GM23338 (cell line): ENCODE results near the gene FAM81A. TPM values are rescaled to one million over a fixed set of nuclear protein-coding genes. Genes with fewer than 3 reads are reported as not detected.

ENCODE experiments used
- ATAC-seq: fragments of 200-7000 bp; cut with Tn5 transposase; 3 replicates; pipeline ENCODE4 v1.9.1; 2020
- DNase-seq: peaks from one replicate; pipeline ENCODE4 v3.0.0-alpha.2; 2015; ENCODE audit warnings: low spot score
- H2AFZ ChIP-seq: fragments of 200-600 bp; sonication (generic); 2 replicates; pipeline ENCODE4 v1.8.0; 2016; ENCODE audit warnings: antibody characterized with exemption, mild to moderate bottlenecking, moderate library complexity
- H3F3A ChIP-seq: fragments of 200-600 bp; sonication (generic); replicated peaks from 2 replicates; pipeline ENCODE4 v1.8.0; 2017; ENCODE audit warnings: antibody characterized with exemption, mixed run types, low read depth
- H3K27ac ChIP-seq: fragments of 200-600 bp; sonication (generic); 2 replicates; pipeline ENCODE4 v1.6.1; 2016; ENCODE audit warnings: low read depth
- H3K27me3 ChIP-seq: fragments of 200-600 bp; sonication (generic); 2 replicates; pipeline ENCODE4 v1.8.0; 2016; ENCODE audit warnings: mild to moderate bottlenecking, mixed run types, moderate library complexity; ENCODE audit not compliant: insufficient read depth
- H3K36me3 ChIP-seq: fragments of 200-600 bp; sonication (generic); 2 replicates; pipeline ENCODE4 v1.8.0; 2016; ENCODE audit warnings: mild to moderate bottlenecking; ENCODE audit not compliant: insufficient read depth
- H3K4me1 ChIP-seq: fragments of 200-600 bp; sonication (generic); 2 replicates; pipeline ENCODE4 v1.8.0; 2016; ENCODE audit warnings: mild to moderate bottlenecking, moderate library complexity; ENCODE audit not compliant: insufficient read depth
- H3K4me2 ChIP-seq: fragments of 200-600 bp; sonication (generic); 2 replicates; pipeline ENCODE4 v1.7.1; 2017; ENCODE audit warnings: mixed run types
- H3K4me3 ChIP-seq: fragments of 200-600 bp; sonication (generic); 2 replicates; pipeline ENCODE4 v1.6.1; 2016; ENCODE audit warnings: mixed run types
- H3K79me2 ChIP-seq: fragments of 200-600 bp; sonication (generic); replicated peaks from 2 replicates; pipeline ENCODE4 v1.8.0; 2017; ENCODE audit warnings: mild to moderate bottlenecking; ENCODE audit not compliant: insufficient read depth
- H3K9me2 ChIP-seq: fragments of 200-600 bp; sonication (generic); 2 replicates; pipeline ENCODE4 v1.8.0; 2017; ENCODE audit not compliant: insufficient read depth
- H4K20me1 ChIP-seq: fragments of 200-600 bp; sonication (generic); replicated peaks from 2 replicates; pipeline ENCODE4 v1.8.0; 2017; ENCODE audit warnings: mild to moderate bottlenecking; ENCODE audit not compliant: insufficient read depth
- H3K27ac Mint-ChIP-seq: 2 replicates; pipeline ENCODE4 v1.8.0; 2020; ENCODE audit warnings: inconsistent platforms, mild to moderate bottlenecking, moderate library complexity, mixed read lengths
- H3K27me3 Mint-ChIP-seq: 3 replicates; pipeline ENCODE4 v1.8.0; 2022; ENCODE audit warnings: low read depth, mild to moderate bottlenecking, moderate library complexity, mixed read lengths, inconsistent platforms; ENCODE audit not compliant: insufficient read depth, poor library complexity
- H3K36me3 Mint-ChIP-seq: 3 replicates; pipeline ENCODE4 v1.8.0; 2021; ENCODE audit warnings: low read depth, mild to moderate bottlenecking, inconsistent platforms, moderate library complexity, mixed read lengths
- H3K4me1 Mint-ChIP-seq: 3 replicates; pipeline ENCODE4 v1.8.0; 2020; ENCODE audit warnings: mild to moderate bottlenecking, inconsistent platforms, mixed read lengths
- H3K4me3 Mint-ChIP-seq: 3 replicates; pipeline ENCODE4 v1.8.0; 2021; ENCODE audit warnings: moderate library complexity, mild to moderate bottlenecking, inconsistent platforms, mixed read lengths
- H3K9me3 Mint-ChIP-seq: 3 replicates; pipeline ENCODE4 v1.8.0; 2020; ENCODE audit warnings: moderate library complexity, mild to moderate bottlenecking, inconsistent platforms, mixed read lengths
- CREB1 ChIP-seq: fragments of 250-450 bp; sonication (Bioruptor Pico); IDR thresholded peaks from 2 replicates; pipeline ENCODE4 v1.5.0; 2020; ENCODE audit warnings: low read depth, mild to moderate bottlenecking, moderate library complexity
- EZH2phosphoT487 ChIP-seq: fragments of 200-600 bp; sonication (generic); IDR thresholded peaks from one replicate; pipeline ENCODE4 v1.8.1; 2018; ENCODE audit warnings: antibody characterized with exemption; ENCODE audit not compliant: unreplicated experiment
- REST ChIP-seq: IDR thresholded peaks from one replicate; pipeline ENCODE4 v1.6.1; 2018; ENCODE audit warnings: antibody characterized with exemption; ENCODE audit not compliant: unreplicated experiment
- polyA plus RNA-seq: library from polyadenylated mRNA; unstranded; fragments of >200 nt; fragmentation: Nextera tagmentation; extraction: Ambion mirVana; gene quantifications from 2 replicates; pipeline ENCODE4 v1.2.1, GENCODE V29; 2016
- total RNA-seq: library from RNA; depleted of rRNA; stranded (reverse); fragments of >200 nt; shearing (Covaris generic); gene quantifications from 2 replicates; pipeline ENCODE4 v1.2.3, GENCODE V29; 2014
- TF ChIP-seq, protein P1 (sequence below): fragments of 250-450 bp; sonication (Bioruptor Pico); IDR thresholded peaks from 2 replicates; pipeline ENCODE4 v1.5.0; 2020; ENCODE audit warnings: mild to moderate bottlenecking, moderate library complexity
- TF ChIP-seq, protein P2 (sequence below), 2 experiments: fragments of 200-600 bp in 1 of 2; sonication (generic) in 1 of 2; conservative IDR thresholded peaks; 2 replicates each; pipeline versions ENCODE4 v1.5.1 to v1.6.1; 2016 to 2017; ENCODE audit warnings: antibody characterized with exemption in 2 of 2, low read depth in 2 of 2, mild to moderate bottlenecking in 2 of 2, moderate library complexity in 1 of 2

FAM81A gene
- total and polyA plus RNA-seq, 2 experiments from 2014 or later = 0.73 to 4.1 TPM

DNA sequence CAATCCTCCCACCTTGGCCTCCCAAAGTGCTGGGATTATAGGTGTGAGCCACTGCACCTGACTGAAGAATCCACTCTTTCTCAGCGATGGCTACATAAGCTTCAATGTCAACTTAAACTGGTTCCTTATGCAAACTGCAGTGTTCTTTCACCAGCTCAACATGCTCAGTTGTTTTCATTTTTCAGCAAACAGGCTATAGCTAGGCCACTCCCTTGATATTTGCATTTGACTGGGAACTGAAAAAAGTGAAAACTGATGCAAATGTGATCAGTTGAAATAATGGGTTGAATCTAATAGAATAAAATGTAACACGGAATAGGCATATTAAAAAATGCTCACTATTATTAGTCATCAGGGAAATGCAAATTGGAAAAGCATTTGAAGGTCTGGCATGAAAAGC lies 99.4 kb downstream of the FAM81A start (continued):
- TF ChIP-seq, protein P1, sequence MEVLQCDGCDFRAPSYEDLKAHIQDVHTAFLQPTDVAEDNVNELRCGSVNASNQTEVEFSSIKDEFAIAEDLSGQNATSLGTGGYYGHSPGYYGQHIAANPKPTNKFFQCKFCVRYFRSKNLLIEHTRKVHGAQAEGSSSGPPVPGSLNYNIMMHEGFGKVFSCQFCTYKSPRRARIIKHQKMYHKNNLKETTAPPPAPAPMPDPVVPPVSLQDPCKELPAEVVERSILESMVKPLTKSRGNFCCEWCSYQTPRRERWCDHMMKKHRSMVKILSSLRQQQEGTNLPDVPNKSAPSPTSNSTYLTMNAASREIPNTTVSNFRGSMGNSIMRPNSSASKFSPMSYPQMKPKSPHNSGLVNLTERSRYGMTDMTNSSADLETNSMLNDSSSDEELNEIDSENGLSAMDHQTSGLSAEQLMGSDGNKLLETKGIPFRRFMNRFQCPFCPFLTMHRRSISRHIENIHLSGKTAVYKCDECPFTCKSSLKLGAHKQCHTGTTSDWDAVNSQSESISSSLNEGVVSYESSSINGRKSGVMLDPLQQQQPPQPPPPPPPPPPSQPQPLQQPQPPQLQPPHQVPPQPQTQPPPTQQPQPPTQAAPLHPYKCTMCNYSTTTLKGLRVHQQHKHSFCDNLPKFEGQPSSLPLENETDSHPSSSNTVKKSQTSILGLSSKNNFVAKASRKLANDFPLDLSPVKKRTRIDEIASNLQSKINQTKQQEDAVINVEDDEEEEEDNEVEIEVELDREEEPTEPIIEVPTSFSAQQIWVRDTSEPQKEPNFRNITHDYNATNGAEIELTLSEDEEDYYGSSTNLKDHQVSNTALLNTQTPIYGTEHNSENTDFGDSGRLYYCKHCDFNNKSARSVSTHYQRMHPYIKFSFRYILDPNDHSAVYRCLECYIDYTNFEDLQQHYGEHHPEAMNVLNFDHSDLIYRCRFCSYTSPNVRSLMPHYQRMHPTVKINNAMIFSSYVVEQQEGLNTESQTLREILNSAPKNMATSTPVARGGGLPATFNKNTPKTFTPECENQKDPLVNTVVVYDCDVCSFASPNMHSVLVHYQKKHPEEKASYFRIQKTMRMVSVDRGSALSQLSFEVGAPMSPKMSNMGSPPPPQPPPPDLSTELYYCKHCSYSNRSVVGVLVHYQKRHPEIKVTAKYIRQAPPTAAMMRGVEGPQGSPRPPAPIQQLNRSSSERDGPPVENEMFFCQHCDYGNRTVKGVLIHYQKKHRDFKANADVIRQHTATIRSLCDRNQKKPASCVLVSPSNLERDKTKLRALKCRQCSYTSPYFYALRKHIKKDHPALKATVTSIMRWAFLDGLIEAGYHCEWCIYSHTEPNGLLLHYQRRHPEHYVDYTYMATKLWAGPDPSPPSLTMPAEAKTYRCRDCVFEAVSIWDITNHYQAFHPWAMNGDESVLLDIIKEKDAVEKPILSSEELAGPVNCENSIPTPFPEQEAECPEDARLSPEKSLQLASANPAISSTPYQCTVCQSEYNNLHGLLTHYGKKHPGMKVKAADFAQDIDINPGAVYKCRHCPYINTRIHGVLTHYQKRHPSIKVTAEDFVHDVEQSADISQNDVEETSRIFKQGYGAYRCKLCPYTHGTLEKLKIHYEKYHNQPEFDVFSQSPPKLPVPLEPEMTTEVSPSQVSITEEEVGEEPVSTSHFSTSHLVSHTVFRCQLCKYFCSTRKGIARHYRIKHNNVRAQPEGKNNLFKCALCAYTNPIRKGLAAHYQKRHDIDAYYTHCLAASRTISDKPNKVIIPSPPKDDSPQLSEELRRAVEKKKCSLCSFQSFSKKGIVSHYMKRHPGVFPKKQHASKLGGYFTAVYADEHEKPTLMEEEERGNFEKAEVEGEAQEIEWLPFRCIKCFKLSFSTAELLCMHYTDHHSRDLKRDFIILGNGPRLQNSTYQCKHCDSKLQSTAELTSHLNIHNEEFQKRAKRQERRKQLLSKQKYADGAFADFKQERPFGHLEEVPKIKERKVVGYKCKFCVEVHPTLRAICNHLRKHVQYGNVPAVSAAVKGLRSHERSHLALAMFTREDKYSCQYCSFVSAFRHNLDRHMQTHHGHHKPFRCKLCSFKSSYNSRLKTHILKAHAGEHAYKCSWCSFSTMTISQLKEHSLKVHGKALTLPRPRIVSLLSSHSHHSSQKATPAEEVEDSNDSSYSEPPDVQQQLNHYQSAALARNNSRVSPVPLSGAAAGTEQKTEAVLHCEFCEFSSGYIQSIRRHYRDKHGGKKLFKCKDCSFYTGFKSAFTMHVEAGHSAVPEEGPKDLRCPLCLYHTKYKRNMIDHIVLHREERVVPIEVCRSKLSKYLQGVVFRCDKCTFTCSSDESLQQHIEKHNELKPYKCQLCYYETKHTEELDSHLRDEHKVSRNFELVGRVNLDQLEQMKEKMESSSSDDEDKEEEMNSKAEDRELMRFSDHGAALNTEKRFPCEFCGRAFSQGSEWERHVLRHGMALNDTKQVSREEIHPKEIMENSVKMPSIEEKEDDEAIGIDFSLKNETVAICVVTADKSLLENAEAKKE = no peak
- TF ChIP-seq REST = no peak
- TF ChIP-seq, protein P2, sequence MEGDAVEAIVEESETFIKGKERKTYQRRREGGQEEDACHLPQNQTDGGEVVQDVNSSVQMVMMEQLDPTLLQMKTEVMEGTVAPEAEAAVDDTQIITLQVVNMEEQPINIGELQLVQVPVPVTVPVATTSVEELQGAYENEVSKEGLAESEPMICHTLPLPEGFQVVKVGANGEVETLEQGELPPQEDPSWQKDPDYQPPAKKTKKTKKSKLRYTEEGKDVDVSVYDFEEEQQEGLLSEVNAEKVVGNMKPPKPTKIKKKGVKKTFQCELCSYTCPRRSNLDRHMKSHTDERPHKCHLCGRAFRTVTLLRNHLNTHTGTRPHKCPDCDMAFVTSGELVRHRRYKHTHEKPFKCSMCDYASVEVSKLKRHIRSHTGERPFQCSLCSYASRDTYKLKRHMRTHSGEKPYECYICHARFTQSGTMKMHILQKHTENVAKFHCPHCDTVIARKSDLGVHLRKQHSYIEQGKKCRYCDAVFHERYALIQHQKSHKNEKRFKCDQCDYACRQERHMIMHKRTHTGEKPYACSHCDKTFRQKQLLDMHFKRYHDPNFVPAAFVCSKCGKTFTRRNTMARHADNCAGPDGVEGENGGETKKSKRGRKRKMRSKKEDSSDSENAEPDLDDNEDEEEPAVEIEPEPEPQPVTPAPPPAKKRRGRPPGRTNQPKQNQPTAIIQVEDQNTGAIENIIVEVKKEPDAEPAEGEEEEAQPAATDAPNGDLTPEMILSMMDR (conservative IDR thresholded peaks at IDR 0.05; ENCODE audit: low read depth in 2 of 2) = no peak

DNA sequence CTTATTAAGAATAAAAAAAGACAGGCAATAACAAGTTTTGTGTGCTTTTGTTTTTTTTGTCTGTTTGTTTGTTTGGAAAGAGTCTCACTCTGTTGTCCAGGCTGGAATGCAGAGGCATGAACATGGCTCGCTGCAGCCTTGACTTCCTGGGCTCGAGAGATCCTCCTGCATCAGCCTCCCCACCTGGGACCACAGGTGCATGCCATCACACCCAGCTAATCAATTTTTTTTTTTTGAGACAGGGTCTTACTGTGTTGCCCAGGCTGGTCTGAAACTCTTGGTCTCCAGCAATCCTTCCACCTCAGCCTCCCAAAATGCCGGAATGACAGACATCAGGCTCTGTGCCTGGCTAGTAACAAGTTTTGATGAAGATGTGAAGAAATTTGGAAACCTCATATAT lies 100.5 kb downstream of the FAM81A start:
- Histone ChIP-seq H3K27me3 (no peaks in the 10 kb centered on the region), H3K4me3 (no peak overlapping the region), H3K4me1 (no peaks in the 10 kb centered on the region), H3K27ac (no peak overlapping the region), H2AFZ (no peak overlapping the region), H4K20me1 (no peaks in the 10 kb centered on the region), H3K36me3 (no peaks in the 10 kb centered on the region), H3K79me2 (no peaks in the 10 kb centered on the region), H3K9me2 (no peaks in the 10 kb centered on the region), H3F3A (no peaks in the 10 kb centered on the region), H3K4me2 (no peak overlapping the region)
- no peak for ATAC-seq
- no peaks in the 10 kb centered on the region; the same call in 2 of the 3 replicates for H3K4me1 Mint-ChIP-seq
- H3K27me3 Mint-ChIP-seq = peaks cover 7% of the 10 kb centered on the region
- no peak overlapping the region for H3K27ac Mint-ChIP-seq
- H3K36me3 Mint-ChIP-seq = no peaks in the 10 kb centered on the region
- no peak overlapping the region for H3K4me3 Mint-ChIP-seq
- no peaks in the 10 kb centered on the region for H3K9me3 Mint-ChIP-seq
- DNase-seq = no peak
- TF ChIP-seq EZH2phosphoT487 (no peak), CREB1 (CRISPR knock-in tag) (no peak)
